Measurements from ENCODE around the gene CMA1.

DNA sequence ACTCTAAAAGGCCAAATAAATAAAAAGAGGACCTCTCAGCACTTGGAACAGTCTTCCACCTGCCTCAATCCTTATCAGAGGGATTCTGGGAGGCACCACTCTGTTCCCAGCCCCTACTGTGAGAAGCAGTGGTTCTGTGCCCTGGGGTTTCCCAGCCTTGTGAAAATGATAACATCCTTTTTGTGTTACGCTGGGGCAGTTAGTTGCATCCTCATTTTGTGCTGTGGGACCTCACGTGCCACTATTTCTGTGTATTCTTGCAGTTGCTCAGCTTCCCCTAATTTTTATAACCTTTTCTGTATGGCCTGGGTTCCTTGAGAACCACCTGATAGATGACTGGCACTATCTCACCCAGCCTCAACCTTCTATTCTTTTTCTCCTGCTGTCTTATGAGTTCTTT lies 10.8 kb upstream of the CMA1 start:
- TF ChIP-seq, protein P1, sequence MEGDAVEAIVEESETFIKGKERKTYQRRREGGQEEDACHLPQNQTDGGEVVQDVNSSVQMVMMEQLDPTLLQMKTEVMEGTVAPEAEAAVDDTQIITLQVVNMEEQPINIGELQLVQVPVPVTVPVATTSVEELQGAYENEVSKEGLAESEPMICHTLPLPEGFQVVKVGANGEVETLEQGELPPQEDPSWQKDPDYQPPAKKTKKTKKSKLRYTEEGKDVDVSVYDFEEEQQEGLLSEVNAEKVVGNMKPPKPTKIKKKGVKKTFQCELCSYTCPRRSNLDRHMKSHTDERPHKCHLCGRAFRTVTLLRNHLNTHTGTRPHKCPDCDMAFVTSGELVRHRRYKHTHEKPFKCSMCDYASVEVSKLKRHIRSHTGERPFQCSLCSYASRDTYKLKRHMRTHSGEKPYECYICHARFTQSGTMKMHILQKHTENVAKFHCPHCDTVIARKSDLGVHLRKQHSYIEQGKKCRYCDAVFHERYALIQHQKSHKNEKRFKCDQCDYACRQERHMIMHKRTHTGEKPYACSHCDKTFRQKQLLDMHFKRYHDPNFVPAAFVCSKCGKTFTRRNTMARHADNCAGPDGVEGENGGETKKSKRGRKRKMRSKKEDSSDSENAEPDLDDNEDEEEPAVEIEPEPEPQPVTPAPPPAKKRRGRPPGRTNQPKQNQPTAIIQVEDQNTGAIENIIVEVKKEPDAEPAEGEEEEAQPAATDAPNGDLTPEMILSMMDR (IDR thresholded peaks at IDR 0.05), result no peak
- TF ChIP-seq EP300 (IDR thresholded peaks at IDR 0.05), result no peak
